GM23338 (cell line): ENCODE results near the gene PRR4. TPM values are rescaled to one million over a fixed set of nuclear protein-coding genes. Genes with fewer than 3 reads are reported as not detected.

Experiments used
- polyA plus RNA-seq: library from polyadenylated mRNA; unstranded; fragments of >200 nt; fragmentation: Nextera tagmentation; extraction: Ambion mirVana; gene quantifications from 2 replicates; pipeline ENCODE4 v1.2.1, GENCODE V29; 2016
- small RNA-seq: library from RNA; depleted of rRNA; stranded (forward); fragments of <200 nt; gene quantifications from one replicate; pipeline ENCODE3, GENCODE V24; 2014; ENCODE audit warnings: low replicate concordance
- total RNA-seq: library from RNA; depleted of rRNA; stranded (reverse); fragments of >200 nt; shearing (Covaris generic); gene quantifications from 2 replicates; pipeline ENCODE4 v1.2.3, GENCODE V29; 2014; rRNA removed

PRR4 gene
- total and polyA plus RNA-seq, 2 experiments from 2014 or later: 2.1 to 7.9 TPM

Small RNA genes within 50 kb of the gene (small RNA-seq; reads per million reads assigned to genes)
- not detected for gene PRR4

Other genes starting within 250 kb of the PRR4 start
- 25.1 and 38.5 TPM in 2 replicates for gene MAGOHB, start 235.9 kb downstream of the PRR4 start, total RNA-seq
- gene MAGOHB, start 235.9 kb downstream of the PRR4 start, polyA plus RNA-seq: 170 and 175 TPM in 2 replicates
- gene STYK1, start 175.4 kb downstream of the PRR4 start, total RNA-seq: 0.97 and 1.8 TPM in 2 replicates
- gene STYK1, start 175.4 kb downstream of the PRR4 start, polyA plus RNA-seq: 0.83 and 1.2 TPM in 2 replicates
- 179 and 182 TPM in 2 replicates for gene YBX3, start 126.2 kb downstream of the PRR4 start, total RNA-seq
- 450 and 500 TPM in 2 replicates for gene YBX3, start 126.2 kb downstream of the PRR4 start, polyA plus RNA-seq
- not detected in 2 replicates for gene TAS2R7, start 46.8 kb downstream of the PRR4 start, total RNA-seq
- gene TAS2R7, start 46.8 kb downstream of the PRR4 start, polyA plus RNA-seq: not detected in 2 replicates
- not detected in 2 replicates for gene TAS2R8, start 42.2 kb downstream of the PRR4 start, total RNA-seq
- gene TAS2R8, start 42.2 kb downstream of the PRR4 start, polyA plus RNA-seq: not detected in 2 replicates
- 0.19 TPM in 1 of 2 replicates, not detected in the other for gene TAS2R9, start 39.3 kb downstream of the PRR4 start, total RNA-seq
- not detected in 2 replicates for gene TAS2R9, start 39.3 kb downstream of the PRR4 start, polyA plus RNA-seq
- 1.1 and 3.6 TPM in 2 replicates for gene TAS2R10, start 23.1 kb downstream of the PRR4 start, total RNA-seq
- gene TAS2R10, start 23.1 kb downstream of the PRR4 start, polyA plus RNA-seq: 0.57 and 0.66 TPM in 2 replicates
- 8.3 and 19.0 TPM in 2 replicates for gene PRH1, start 34.8 kb upstream of the PRR4 start, total RNA-seq
- gene PRH1, start 34.8 kb upstream of the PRR4 start, polyA plus RNA-seq: 34.2 and 42.9 TPM in 2 replicates
- gene TAS2R13, start 60.1 kb upstream of the PRR4 start, total RNA-seq: 3.6 and 6.1 TPM in 2 replicates
- not detected in 2 replicates for gene TAS2R13, start 60.1 kb upstream of the PRR4 start, polyA plus RNA-seq
- gene PRH2, start 79.8 kb upstream of the PRR4 start, total RNA-seq: 0.69 TPM in 1 of 2 replicates, not detected in the other
- 0.36 TPM in 1 of 2 replicates, not detected in the other for gene PRH2, start 79.8 kb upstream of the PRR4 start, polyA plus RNA-seq
- gene TAS2R14, start 89.8 kb upstream of the PRR4 start, total RNA-seq: 4.9 and 5.9 TPM in 2 replicates
- gene TAS2R14, start 89.8 kb upstream of the PRR4 start, polyA plus RNA-seq: 1.1 and 2.6 TPM in 2 replicates
- gene TAS2R50, start 137.4 kb upstream of the PRR4 start, total RNA-seq: 3.4 and 5.7 TPM in 2 replicates
- not detected in 2 replicates for gene TAS2R50, start 137.4 kb upstream of the PRR4 start, polyA plus RNA-seq
- gene TAS2R20, start 148.8 kb upstream of the PRR4 start, total RNA-seq: 3.9 and 6.0 TPM in 2 replicates
- gene TAS2R20, start 148.8 kb upstream of the PRR4 start, polyA plus RNA-seq: not detected in 2 replicates
- gene TAS2R19, start 173.1 kb upstream of the PRR4 start, total RNA-seq: 6.0 and 8.6 TPM in 2 replicates
- 0.21 TPM in 1 of 2 replicates, not detected in the other for gene TAS2R19, start 173.1 kb upstream of the PRR4 start, polyA plus RNA-seq
- 6.1 and 12.9 TPM in 2 replicates for gene TAS2R31, start 181.9 kb upstream of the PRR4 start, total RNA-seq
- 0.21 TPM in 1 of 2 replicates, not detected in the other for gene TAS2R31, start 181.9 kb upstream of the PRR4 start, polyA plus RNA-seq
- gene TAS2R46, start 212.8 kb upstream of the PRR4 start, total RNA-seq: 1.0 and 5.0 TPM in 2 replicates
- gene TAS2R46, start 212.8 kb upstream of the PRR4 start, polyA plus RNA-seq: 0.45 and 0.49 TPM in 2 replicates
- gene TAS2R43, start 242.8 kb upstream of the PRR4 start, total RNA-seq: 2.6 and 2.7 TPM in 2 replicates
- not detected in 2 replicates for gene TAS2R43, start 242.8 kb upstream of the PRR4 start, polyA plus RNA-seq